Activated CD8-positive, alpha-beta memory T cell treated with anti-CD3 and anti-CD28 coated beads for 48 hours (primary cell): ENCODE results near the gene PLSCR4.
A peak's percentile ranks its signal among the peaks of the same experiment; 100 is the strongest.

Experiments
- DNase-seq, 3 experiments: peaks; one replicate each; pipeline ENCODE4 v3.0.0-alpha.2; 2020; ENCODE audit warnings: low read depth in 2 of 3, low spot score in 2 of 3

The PLSCR4 gene

DNA sequence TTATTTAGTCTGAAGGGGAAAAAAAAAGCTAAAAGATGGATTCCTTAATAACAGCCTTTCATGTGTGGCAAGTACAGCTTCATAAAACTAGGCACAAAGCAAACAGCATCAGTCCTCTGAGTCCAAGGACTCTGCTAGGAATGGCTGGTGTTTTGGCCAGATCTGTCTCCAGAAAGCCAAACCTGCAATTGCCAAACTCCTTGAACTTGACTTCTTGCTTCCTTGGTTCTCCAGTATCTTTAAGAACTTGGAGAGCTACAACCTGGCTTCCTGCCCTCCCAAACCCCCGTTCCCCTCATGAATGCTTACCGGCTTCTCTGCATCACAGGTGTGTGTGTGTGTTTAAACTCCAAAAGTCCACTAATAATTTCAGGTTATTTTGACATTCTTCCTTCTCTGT is 88.3 kb downstream of the PLSCR4 start:
- no peak for DNase-seq

DNA sequence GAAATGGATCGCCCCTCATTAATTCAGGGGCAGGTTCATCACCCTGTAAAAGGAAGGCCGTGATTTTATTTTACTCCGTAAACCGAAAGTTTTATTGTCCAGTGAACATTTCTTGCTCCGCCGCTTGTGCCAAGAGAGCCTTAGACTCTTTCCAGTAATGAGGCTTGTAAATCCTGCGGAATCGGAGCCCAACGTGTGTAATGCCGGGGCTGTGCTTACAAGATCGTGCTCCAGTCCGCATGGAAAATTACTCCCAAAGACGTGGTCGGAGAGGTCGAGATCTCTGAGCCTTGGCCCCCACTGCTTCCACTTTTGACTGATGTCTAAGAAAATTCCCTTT is 89.3 kb downstream of the PLSCR4 start:
- DNase-seq, result no peak

DNA sequence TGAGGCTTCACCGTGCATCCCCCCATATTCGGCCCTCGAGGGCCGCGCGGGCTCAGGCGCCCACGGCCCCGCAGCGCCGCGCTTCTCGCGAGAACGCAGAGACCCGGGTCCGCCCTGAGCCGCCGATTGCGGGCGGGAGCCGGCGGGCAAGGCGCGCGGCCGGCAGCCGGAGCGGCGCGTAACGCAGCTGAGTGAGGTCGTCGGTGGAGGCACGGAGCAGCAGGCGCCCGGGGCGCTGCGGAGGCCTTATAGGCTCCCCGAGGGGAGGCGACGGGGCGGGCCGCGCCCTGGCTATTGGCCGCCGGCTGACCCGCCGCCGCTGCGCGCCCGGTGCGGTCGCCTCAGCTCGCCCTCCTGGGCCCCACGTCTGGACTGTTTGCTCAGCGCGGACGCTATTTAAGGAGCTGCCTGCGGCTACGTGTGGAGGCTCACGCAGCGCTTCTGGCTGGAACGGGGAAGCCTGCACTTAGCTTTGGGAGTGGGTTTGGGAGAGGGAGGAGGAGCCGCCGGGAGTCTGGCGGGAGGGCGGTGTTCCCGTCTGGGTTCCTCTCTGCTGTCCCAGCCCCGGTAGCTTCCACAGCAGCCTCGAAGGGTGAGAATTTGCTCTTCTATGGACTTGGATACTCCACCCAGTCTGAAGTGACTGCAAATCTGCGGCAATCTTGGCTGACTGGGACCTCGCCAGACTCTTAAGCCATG is 89.8 kb downstream of the PLSCR4 start, which contains the start of gene PLOD2:
TSS of gene PLOD2 (minus strand) at position 221 of the 699 bp plus-strand sequence. CDS start at position 26, 195 bp downstream.
- peak in 2 of 3 experiments; percentile 1 to 8 for DNase-seq

DNA sequence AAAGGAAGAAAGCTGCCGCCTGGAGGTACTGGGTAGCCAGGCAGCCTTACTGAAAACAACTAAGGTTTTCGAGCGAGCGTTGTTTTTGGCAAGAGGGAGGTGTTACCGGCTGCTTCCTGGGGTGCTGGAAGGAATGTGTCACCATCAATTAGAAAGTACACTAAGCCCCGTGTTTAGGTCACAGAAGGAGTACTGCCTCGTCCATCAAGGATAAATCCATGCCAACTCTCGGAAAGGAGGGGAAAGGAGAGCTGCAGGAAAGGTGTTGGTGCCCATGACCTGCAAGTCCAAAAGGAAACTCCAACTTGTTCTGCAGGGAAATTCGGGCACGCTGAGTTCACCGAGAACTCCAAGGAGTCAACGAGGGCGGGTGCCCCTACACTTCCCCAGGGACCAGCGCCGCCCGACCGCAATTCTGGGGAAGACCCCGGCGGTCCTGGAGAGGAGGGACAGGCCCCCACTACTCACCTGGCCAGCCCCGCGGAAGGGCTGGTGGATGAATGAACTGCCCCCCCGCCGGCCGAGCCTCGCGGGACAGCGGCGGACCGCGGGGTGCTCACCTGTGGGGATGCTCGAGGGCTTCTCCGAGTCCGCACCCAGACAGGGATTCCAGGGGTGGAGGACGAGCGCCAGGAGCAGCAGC is 90.5 kb downstream of the PLSCR4 start:
- peak in 1 of 3 experiments; percentile 1 for DNase-seq

DNA sequence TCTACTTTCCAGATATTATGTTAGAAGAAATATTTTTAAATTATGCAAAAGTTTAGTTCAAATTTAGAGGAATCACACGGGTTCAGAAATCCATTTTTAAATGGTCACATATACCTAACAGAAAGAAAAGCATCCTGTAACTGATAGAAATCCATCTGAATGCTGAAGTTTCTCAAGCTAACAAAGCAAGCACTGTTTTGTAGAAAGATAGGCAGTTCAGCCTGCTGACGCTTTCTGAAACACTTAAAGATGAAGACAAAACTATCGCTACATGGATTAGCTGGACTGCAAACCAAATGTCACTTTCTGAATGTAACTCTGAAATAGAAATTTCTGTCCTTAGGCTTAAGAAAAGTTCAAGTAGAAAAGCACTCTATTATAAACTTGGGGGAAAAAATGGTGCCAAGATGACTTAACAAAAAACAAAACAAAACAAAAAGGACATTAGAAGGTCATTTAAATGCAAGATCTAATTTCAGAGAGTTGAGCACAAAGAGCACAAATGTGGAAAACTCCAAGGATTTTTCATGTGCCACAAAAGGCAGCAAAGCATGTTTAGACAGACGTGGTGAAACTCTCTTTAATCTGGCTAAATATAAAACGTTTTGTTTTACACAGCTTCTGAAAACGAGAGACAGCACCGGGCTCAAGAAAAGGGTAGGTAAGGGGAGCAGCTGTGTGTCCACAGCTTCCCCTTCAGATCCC is 91.1 kb downstream of the PLSCR4 start:
- no peak for DNase-seq

DNA sequence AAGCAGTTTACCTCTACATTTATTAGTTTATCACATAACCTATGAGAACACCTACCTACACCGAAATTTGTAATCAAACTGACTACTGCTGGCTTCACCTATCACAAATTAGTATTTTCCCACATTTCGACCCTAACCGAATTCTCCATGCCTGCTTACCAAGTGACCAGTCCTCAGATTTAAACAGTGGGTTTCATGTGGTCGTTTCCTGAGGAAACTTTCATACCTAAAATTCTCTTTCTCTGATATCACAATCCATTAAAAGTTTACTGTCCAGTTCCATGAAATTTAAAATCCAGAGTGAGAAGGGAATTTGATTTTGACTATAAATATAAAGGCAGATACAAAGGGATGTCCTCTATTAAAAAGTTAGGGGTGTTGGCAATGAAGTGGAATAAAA is 91.9 kb downstream of the PLSCR4 start:
- no peak for DNase-seq

DNA sequence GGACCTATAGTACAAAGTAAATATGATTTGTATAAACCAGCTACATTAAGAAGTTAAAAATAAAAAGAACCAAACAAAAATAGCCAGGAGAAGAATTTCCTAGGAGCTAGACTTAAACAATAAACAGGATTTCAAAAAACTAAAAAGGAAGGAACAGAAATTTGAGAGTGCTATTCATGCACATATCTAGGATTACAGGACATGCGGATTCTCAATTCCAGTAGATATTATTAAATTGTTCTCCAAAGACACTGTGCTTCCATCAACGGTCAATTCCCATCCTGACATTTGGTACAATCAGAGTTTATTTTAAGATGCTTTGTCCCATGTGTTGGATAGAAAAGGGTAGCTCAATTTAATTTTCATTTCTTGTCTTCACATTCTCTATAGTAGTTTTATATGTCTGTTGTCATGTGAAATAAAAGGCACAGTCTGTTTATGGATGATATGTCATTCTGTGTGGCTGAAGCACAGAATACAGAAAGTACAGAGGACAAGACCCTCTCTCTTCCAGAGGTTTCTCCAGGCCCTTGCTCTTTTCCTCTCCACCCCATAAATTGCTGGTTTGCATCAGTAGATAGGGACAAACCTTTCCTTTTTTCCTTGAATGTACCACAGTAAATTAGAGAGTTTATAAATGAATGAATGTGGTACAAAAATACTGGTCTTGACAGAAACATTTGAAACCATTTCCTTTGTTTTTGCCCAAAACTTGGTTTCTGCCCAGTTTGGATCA is 93.4 kb downstream of the PLSCR4 start:
- no peak for DNase-seq

DNA sequence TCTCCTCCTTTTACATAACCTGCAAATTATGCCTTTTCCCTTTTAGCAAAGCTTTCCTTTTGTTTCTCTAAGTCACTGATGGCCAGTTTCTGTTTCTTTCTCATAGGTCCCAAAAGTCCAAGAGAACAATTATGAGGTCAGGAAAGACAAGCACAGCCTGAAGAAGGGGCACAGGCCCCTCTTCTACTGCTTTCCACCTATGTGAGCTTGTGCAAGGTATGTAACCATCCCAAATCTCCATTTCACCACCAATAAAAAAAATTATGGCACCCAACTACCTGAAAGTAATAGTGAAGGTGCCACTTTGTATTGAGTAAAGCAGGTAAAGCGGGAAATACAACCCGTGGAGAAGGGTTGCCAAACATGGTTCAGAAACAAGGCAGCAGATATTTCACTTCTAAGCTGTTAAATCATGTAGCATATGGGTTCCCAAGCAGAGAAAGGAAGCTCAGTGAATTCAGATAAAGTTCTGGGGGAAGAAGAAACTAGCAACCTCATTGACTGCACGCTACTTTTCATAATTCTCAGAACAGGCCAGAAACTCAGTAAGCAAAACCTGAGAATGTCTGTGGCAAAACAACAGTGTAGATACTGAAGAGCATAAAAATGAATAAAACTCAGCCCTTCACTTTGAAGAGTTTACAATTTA is 94.1 kb downstream of the PLSCR4 start:
- no peak for DNase-seq

DNA sequence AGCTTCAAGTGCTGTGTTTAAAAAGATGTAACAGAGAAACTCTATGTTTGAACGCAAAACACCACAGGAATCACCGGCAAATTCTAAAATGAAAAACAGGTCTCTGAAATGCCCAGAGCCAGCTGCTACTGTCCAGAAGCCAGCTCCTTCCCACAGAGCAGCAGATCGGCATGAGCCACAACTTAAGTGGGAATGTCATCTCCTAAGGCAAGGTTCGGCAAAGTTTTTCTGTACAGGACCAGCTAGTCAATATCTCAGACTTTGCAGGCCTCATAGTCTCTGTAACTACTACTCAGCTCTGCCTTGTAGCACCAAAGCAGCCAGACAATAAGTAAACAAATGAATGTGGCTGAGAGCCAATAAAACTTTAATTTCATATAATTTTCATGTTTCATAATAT is 94.8 kb downstream of the PLSCR4 start:
- DNase-seq, result no peak

DNA sequence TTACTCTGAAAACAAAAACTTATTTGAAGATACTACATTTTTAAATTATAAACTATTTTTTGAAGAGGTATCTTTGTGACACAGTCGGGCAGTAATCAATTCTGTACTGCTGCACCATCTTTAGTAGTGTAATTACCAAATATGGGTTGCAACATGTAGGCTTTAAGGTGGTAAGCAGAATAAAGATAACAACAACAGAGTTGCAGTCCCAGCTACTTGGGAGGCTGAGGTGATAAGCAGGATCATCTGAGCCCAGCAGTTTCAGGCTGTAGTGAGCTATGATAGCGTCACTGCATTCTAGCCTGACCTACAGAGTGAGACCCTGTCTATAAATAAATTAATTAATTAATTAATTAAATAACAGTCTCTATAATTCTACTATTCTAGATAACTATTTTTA is 95.9 kb downstream of the PLSCR4 start:
- DNase-seq, result no peak

DNA sequence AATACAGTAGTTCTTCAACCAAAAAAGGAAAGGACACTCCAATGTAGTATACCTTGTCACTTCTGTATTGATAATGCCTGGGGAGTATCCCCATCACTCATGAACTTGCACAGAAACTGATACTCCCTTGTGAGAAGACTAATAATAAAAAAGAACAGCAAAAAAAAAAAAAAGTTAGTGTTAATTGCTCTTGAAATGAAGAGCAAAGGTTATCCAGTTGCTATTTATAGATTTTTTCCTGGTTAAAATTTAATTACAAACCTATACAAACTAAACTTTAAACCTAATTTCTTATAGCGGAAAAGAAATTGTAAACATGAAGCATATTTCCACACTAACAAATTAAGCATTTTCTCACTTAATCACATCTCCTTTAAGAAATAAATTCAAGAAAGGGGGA is 96.6 kb downstream of the PLSCR4 start:
- no peak for DNase-seq

DNA sequence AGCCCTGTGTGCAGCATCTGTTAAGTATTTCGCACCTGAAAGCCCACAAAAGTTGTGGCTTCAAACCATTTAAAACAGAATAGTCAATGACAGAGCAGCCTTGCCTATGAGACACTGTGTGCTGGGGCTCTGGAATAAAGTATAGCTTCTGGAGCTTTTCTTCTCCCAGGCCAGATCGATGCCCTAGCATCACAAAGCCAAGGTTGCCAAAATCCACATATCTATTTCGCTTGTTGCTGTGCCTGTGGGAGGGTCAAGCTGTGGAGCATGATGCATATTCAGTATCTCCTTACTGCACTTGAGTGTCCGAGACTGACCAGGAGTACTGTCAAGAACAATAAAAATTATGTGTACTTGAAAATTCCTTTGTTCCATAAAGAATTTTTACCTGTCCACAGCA is 97.5 kb downstream of the PLSCR4 start:
- no peak for DNase-seq

DNA sequence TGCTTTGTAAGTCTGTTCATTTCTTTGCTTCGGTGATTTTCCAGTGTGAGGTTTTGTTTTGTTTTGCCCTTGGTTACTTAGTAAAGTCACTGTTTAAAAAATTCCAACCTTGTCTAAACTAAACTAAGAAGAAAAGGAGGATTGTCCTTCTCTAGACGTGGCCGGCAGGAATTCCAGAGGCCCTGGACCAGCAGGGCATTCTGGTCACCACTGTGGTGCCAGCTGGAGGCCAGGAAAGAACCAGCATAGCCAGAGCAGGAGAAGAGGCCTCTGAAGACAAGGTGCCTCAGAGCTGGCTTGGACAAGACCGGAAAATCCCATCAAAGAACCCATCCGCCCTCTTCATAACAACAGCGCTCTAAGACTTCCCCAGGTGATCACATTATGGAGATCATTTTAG is 98.1 kb downstream of the PLSCR4 start:
- no peak for DNase-seq

DNA sequence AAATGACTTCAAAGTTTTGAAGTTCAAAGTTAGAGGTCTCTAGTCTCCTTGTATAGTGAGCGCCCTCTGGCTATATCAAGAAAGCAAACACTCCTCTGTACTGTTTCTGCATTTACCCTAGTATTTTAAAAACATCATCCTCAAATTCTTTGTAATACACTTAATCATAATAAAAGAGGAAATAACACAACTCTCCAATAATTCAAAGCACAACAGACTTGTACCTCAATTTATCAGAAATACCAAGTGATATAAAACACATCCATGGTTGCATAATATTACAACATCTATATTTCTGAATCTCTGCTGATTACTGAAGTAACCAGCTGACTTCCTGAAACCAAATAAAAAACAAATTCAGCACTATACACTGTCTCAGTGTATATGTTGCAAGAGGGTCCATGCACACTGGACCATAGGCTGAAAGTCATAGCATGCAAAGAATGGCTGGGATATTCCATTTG is 102.4 kb downstream of the PLSCR4 start:
- no peak for DNase-seq

DNA sequence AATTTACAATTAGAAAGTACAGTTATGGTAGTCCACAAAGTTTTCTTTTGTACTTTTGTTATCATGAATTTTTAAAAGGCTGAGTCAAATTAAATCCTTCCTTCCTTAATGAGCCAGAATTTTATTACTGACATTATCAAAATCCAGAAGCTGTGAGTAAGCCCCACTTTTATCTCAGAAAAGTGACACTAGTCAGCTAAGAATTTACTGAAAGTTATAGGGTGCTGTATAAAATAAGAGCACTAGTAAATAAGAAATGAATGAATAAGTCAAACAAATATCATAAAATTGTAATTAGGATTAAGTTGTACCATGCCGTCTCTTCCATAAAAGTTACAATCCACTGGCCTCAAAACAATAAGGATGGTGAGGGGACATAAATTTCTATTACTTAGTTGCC is 105.3 kb downstream of the PLSCR4 start:
- no peak for DNase-seq

DNA sequence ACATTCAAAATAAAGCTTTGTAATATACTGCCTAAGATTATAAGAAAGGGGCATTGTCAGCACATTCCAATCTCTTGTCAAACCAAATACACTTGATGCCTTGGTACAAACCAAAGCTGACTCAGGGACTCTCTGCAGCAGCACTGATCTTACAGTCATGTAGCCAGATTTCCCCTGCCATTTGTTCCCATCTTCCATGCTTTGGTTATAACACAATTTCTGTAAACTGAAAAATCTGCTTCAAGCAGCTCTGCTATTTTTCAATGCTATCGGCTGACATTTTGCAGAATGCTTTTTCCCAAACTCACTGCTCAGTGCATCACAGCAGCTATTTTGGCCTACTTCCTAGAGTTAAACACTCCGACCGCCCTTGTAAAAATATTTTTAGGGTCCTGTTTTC is 108.1 kb downstream of the PLSCR4 start:
- DNase-seq, result no peak
